OCI-LY7 (cell line): ENCODE results near the gene FOXD1.

ENCODE experiments used
- CTCF ChIP-seq: fragments of 200-600 bp; sonication (generic); conservative IDR thresholded peaks from 2 replicates; pipeline ENCODE4 v1.5.1; 2014; ENCODE audit warnings: mild to moderate bottlenecking, antibody characterized with exemption, low read length, moderate library complexity, mixed read lengths
- EZH2phosphoT487 ChIP-seq: fragments of 200-600 bp; sonication (generic); IDR thresholded peaks from 2 replicates; pipeline ENCODE4 v1.6.1; 2018; ENCODE audit warnings: low read depth, borderline replicate concordance, mild to moderate bottlenecking, mixed run types, antibody characterized with exemption, low read length, moderate library complexity, mixed read lengths

GRCh38 chr5:73445665-73446630 is 2.6 kb downstream of the FOXD1 start:
- TF ChIP-seq CTCF (0 out of 2 replicates have a peak, but pooled peaks have one; percentile 5), EZH2phosphoT487 (peak; percentile 21; the same call in 1 of the 2 replicates)
